Measurements from ENCODE around the gene FHL1.

DNA sequence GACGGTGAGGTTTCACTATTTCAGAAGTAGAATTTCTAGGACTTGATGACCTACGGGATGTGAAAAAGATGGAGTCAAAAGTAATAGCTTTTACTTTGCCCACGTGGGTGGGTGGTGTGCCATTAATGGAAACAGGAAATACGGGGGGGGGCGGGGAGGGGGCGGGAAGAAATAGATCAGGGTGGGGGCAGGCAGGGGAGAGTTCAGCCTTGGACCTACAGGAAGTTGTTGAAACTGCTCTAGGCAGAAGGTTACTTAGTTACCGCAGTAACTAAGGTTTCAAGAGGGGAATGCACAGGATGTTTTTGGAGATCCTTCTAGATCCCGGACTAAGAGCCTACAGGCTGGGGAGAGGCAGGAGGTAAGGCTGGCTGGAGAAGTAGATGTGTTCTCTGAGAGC lies 3.6 kb upstream of the FHL1 start:
- TF ChIP-seq, protein P1, sequence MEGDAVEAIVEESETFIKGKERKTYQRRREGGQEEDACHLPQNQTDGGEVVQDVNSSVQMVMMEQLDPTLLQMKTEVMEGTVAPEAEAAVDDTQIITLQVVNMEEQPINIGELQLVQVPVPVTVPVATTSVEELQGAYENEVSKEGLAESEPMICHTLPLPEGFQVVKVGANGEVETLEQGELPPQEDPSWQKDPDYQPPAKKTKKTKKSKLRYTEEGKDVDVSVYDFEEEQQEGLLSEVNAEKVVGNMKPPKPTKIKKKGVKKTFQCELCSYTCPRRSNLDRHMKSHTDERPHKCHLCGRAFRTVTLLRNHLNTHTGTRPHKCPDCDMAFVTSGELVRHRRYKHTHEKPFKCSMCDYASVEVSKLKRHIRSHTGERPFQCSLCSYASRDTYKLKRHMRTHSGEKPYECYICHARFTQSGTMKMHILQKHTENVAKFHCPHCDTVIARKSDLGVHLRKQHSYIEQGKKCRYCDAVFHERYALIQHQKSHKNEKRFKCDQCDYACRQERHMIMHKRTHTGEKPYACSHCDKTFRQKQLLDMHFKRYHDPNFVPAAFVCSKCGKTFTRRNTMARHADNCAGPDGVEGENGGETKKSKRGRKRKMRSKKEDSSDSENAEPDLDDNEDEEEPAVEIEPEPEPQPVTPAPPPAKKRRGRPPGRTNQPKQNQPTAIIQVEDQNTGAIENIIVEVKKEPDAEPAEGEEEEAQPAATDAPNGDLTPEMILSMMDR (conservative IDR thresholded peaks at IDR 0.05), result no peak
- TF ChIP-seq ZFX (IDR thresholded peaks at IDR 0.05), result no peak
